GM12878 (cell line): ENCODE data around the gene ADAMTS2. TPM values are rescaled to one million over a fixed set of nuclear protein-coding genes. Genes with fewer than 3 reads are reported as not detected.

Source experiments
- ATAC-seq: fragments of 200-7000 bp; cut with Tn5 transposase; 3 replicates; pipeline ENCODE4 v1.9.1; 2020; ENCODE audit warnings: mild to moderate bottlenecking, moderate library complexity
- BruUV-seq: library from RNA; stranded (reverse); fragments of 400-500 nt; replicated peaks from 2 replicates; lab custom pipeline; 2021; lab: Mats Ljungman, UMichigan
- CTCF ChIA-PET: fragments of 300-600 bp; sonication (Branson Sonifier 250); formaldehyde crosslinking; extraction: SDS; loops from one replicate; lab custom pipeline; 2021; ENCODE audit warnings: inconsistent platforms; lab: Yijun Ruan, JAX
- POLR2A ChIA-PET: fragments of 350-600 bp; formaldehyde crosslinking; extraction: SDS; loops from one replicate; lab custom pipeline; 2021; ENCODE audit warnings: inconsistent platforms; lab: Charles Lee
- RAD21 ChIA-PET: fragments of 300-600 bp; sonication (Branson Sonifier 250); formaldehyde crosslinking; loops from one replicate; lab custom pipeline; 2023; ENCODE audit warnings: antibody characterized with exemption; ENCODE audit not compliant: unreplicated experiment; lab: Charles Lee
- SMC1A ChIA-PET: fragments of 300-600 bp; sonication (Branson Sonifier 250); formaldehyde crosslinking; loops from one replicate; lab custom pipeline; 2023; ENCODE audit not compliant: unreplicated experiment, uncharacterized antibody; lab: Charles Lee
- DNase-seq: peaks from one replicate; pipeline ENCODE4 v3.0.0-alpha.2; 2011; ENCODE audit warnings: low read depth, low spot score
- FAIRE-seq: peaks from 3 replicates; lab custom pipeline; 2011; peaks lifted over from hg19 to GRCh38; lab: Jason Lieb, UNC
- H2AFZ ChIP-seq: 2 replicates; pipeline ENCODE4 v1.6.0; 2011; ENCODE audit warnings: low read depth, low read length, control low read depth; ENCODE audit not compliant: control insufficient read depth
- H3K27ac ChIP-seq: 2 replicates; pipeline ENCODE4 v1.5.1; 2011; ENCODE audit warnings: control low read depth; ENCODE audit not compliant: control insufficient read depth, insufficient read depth
- H3K27me3 ChIP-seq, 2 experiments: replicated peaks in 1 of 2; 2 replicates each; pipeline versions ENCODE4 v1.6.0 to v1.6.1; 2011; ENCODE audit warnings: low read length in 1 of 2; ENCODE audit not compliant: control insufficient read depth in 2 of 2, insufficient read depth in 2 of 2
- H3K36me3 ChIP-seq, 2 experiments: 2 replicates each; pipeline ENCODE4 v1.5.1; 2011; ENCODE audit warnings: low read length in 1 of 2; ENCODE audit not compliant: control insufficient read depth in 2 of 2, insufficient read depth in 2 of 2
- H3K4me1 ChIP-seq: 2 replicates; pipeline ENCODE4 v1.6.1; 2011; ENCODE audit warnings: mild to moderate bottlenecking, low read length, moderate library complexity, mixed read lengths; ENCODE audit not compliant: control insufficient read depth, insufficient read depth
- H3K4me2 ChIP-seq: 2 replicates; pipeline ENCODE4 v1.6.0; 2011; ENCODE audit warnings: control low read depth; ENCODE audit not compliant: control insufficient read depth, insufficient read depth
- H3K4me3 ChIP-seq: fragments of 200-600 bp; sonication (generic); 2 replicates; pipeline ENCODE4 v1.5.1; 2016
- H3K79me2 ChIP-seq: 2 replicates; pipeline ENCODE4 v1.6.0; 2011; ENCODE audit warnings: low read length; ENCODE audit not compliant: control insufficient read depth, insufficient read depth
- H3K9ac ChIP-seq: 2 replicates; pipeline ENCODE4 v1.8.0; 2011; ENCODE audit warnings: low read length, control low read depth, mixed read lengths; ENCODE audit not compliant: control insufficient read depth, insufficient read depth
- H3K9me3 ChIP-seq: replicated peaks from 3 replicates; pipeline ENCODE4 v1.5.1; 2011; ENCODE audit warnings: mild to moderate bottlenecking, low read length; ENCODE audit not compliant: control insufficient read depth, insufficient read depth
- H4K20me1 ChIP-seq: 2 replicates; pipeline ENCODE4 v1.6.0; 2011; ENCODE audit not compliant: control insufficient read depth, insufficient read depth
- PML ChIP-seq: IDR thresholded peaks from 2 replicates; pipeline ENCODE4 v1.6.1; 2012; ENCODE audit warnings: low read length, inconsistent platforms
- SREBF2 ChIP-seq: IDR thresholded peaks from 2 replicates; pipeline ENCODE4 v1.6.1; 2012; ENCODE audit warnings: mild to moderate bottlenecking, low read length
- ZNF592 ChIP-seq: fragments of 450-650 bp; IDR thresholded peaks from 2 replicates; pipeline ENCODE4 v1.6.1; 2017; ENCODE audit warnings: mild to moderate bottlenecking, moderate library complexity
- WGBS: methylation state at CpG from one replicate; pipeline ENCODE4 v1.1.6; 2016; ENCODE audit warnings: low lambda C conversion rate; ENCODE audit not compliant: insufficient replicate concordance, insufficient coverage; ENCODE audit errors: missing lambda C conversion rate; 5-methylcytosine and 5-hydroxymethylcytosine counted together
- in situ Hi-C: fragments of 300-500 bp; cut with MboI; formaldehyde crosslinking; loops from 9 replicates; pipeline ENCODE4 v1.14.3; 2018; ENCODE audit warnings: mixed read lengths
- intact Hi-C: fragments of 100-400 bp; cut with micrococcal nuclease; formaldehyde crosslinking; loops from one replicate; pipeline ENCODE4 v1.14.2; 2022; ENCODE audit not compliant: unreplicated experiment
- polyA plus RNA-seq, 11 experiments: library from polyadenylated mRNA; depleted of rRNA in 4 of 11; unstranded in 6 of 11; stranded (reverse) in 5 of 11; fragments of >200 nt; fragmentation: Nextera tagmentation in 4 of 11; fragmentation: Illumina TruSeq in 1 of 11; extraction: Ambion mirVana in 4 of 11; extraction: Trizol in 1 of 11; gene quantifications; 1 replicate in 1 of 11; 2 replicates in 10 of 11; pipeline versions ENCODE4 v1.2.1 to v1.2.3, GENCODE V29; 2011 to 2016; ENCODE audit warnings: inconsistent platforms in 2 of 11, missing spikeins in 2 of 11, low read depth in 1 of 11
- total RNA-seq, 4 experiments: library from RNA; depleted of rRNA in 3 of 4; stranded (reverse); fragments of >200 nt in 3 of 4; fragmentation: Illumina TruSeq in 1 of 4; extraction: Trizol in 1 of 4; gene quantifications; 2 replicates each; pipeline versions ENCODE4 v1.2.1 to v1.2.3, GENCODE V29; 2013 to 2021
- TF ChIP-seq, protein P1 (sequence below): fragments of 150-350 bp; IDR thresholded peaks from 2 replicates; pipeline ENCODE4 v1.6.1; 2016; ENCODE audit warnings: low read depth, low read length

The ADAMTS2 gene
- total and polyA plus RNA-seq, 10 of the 15 experiments (the other 5 are each of a cell fraction or from before 2014, with no cell fraction given), result 0.03 to 0.05 TPM; not detected in 8

- no peak for TF ChIP-seq ZNF592
- TF ChIP-seq PML, result no peak
These were observed 73.4 kb downstream of the ADAMTS2 start (continued) for GRCh38 chr5:179271821-179272325.

- RAD21 ChIA-PET, result no interaction called here
- DNase-seq (no peak), FAIRE-seq (no peak), ATAC-seq (no peak)
- WGBS, result 32% methylated on average over 8 of the region's 8 CpGs
- SMC1A ChIA-PET, result no interaction called here
- Histone ChIP-seq H3K4me2 (no peak overlapping the region), H3K9me3 (no peaks in the 10 kb centered on the region; the same call in 2 of the 3 replicates), H3K9ac (no peak overlapping the region), H3K79me2 (no peaks in the 10 kb centered on the region), H2AFZ (no peak overlapping the region), H3K4me1 (no peaks in the 10 kb centered on the region), H3K4me3 (no peak overlapping the region), H3K36me3 (no peaks in the 10 kb centered on the region), H3K27me3 (no peaks in the 10 kb centered on the region), H4K20me1 (no peaks in the 10 kb centered on the region), H3K27ac (no peak overlapping the region)
- POLR2A ChIA-PET, result no interaction called here
- TF ChIP-seq, protein P1, sequence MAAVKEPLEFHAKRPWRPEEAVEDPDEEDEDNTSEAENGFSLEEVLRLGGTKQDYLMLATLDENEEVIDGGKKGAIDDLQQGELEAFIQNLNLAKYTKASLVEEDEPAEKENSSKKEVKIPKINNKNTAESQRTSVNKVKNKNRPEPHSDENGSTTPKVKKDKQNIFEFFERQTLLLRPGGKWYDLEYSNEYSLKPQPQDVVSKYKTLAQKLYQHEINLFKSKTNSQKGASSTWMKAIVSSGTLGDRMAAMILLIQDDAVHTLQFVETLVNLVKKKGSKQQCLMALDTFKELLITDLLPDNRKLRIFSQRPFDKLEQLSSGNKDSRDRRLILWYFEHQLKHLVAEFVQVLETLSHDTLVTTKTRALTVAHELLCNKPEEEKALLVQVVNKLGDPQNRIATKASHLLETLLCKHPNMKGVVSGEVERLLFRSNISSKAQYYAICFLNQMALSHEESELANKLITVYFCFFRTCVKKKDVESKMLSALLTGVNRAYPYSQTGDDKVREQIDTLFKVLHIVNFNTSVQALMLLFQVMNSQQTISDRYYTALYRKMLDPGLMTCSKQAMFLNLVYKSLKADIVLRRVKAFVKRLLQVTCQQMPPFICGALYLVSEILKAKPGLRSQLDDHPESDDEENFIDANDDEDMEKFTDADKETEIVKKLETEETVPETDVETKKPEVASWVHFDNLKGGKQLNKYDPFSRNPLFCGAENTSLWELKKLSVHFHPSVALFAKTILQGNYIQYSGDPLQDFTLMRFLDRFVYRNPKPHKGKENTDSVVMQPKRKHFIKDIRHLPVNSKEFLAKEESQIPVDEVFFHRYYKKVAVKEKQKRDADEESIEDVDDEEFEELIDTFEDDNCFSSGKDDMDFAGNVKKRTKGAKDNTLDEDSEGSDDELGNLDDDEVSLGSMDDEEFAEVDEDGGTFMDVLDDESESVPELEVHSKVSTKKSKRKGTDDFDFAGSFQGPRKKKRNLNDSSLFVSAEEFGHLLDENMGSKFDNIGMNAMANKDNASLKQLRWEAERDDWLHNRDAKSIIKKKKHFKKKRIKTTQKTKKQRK, result no peak
- no peak for TF ChIP-seq SREBF2
- BruUV-seq, result no TSS peak
- CTCF ChIA-PET, result no interaction called here
- intact Hi-C loops (no loop called here), in situ Hi-C loops (no loop called here)
These were observed 73.9 kb downstream of the ADAMTS2 start for GRCh38 chr5:179271428-179271734.
